Heart left ventricle (tissue), 16 donors: ENCODE measurements around the gene PCYOX1L. TPM values are rescaled to one million over a fixed set of nuclear protein-coding genes. Genes with fewer than 3 reads are reported as not detected.
A peak's percentile ranks its signal among the peaks of the same experiment; 100 is the strongest.

Experiments
- ATAC-seq, 4 donors: fragments of 200-7000 bp; cut with Tn5 transposase; one replicate each; pipeline ENCODE4 v1.9.1; 2020 to 2022; ENCODE audit warnings: moderate library complexity in 4 of 4, mild to moderate bottlenecking in 3 of 4, moderate number of reproducible peaks in 1 of 4
- DNase-seq, 5 donors: peaks; one replicate each; pipeline ENCODE4 v3.0.0-alpha.2; 2020
- H3K27ac ChIP-seq, 12 donors: fragments of 200-600 bp; sonication (generic) in 4 of 12; one replicate each; pipeline versions ENCODE4 v1.5.0 to v1.8.0; 2016 to 2022; ENCODE audit warnings: mild to moderate bottlenecking in 2 of 12
- H3K27me3 ChIP-seq, 9 donors: fragments of 200-600 bp; sonication (generic) in 2 of 9; one replicate each; pipeline versions ENCODE4 v1.5.1 to v1.8.0; 2016 to 2022; ENCODE audit warnings: mild to moderate bottlenecking in 3 of 9
- H3K36me3 ChIP-seq, 9 donors: fragments of 200-600 bp; sonication (generic) in 2 of 9; one replicate each; pipeline versions ENCODE4 v1.5.0 to v1.8.0; 2018 to 2022; ENCODE audit warnings: mild to moderate bottlenecking in 2 of 9
- H3K4me1 ChIP-seq, 12 donors: fragments of 200-600 bp; sonication (generic) in 4 of 12; one replicate each; pipeline versions ENCODE4 v1.5.0 to v1.8.0; 2016 to 2022; ENCODE audit warnings: mild to moderate bottlenecking in 3 of 12
- H3K4me3 ChIP-seq, 12 donors: fragments of 200-600 bp; sonication (generic) in 4 of 12; one replicate each; pipeline versions ENCODE4 v1.5.0 to v1.8.0; 2017 to 2022; ENCODE audit warnings: mild to moderate bottlenecking in 9 of 12, moderate library complexity in 4 of 12
- H3K9me3 ChIP-seq, 12 donors: fragments of 200-600 bp; sonication (generic) in 4 of 12; one replicate each; pipeline versions ENCODE4 v1.5.0 to v1.8.0; 2016 to 2022; ENCODE audit warnings: mild to moderate bottlenecking in 1 of 12
- CTCF ChIP-seq, 12 donors: fragments of 200-600 bp; sonication (generic) in 4 of 12; IDR thresholded peaks; one replicate each; pipeline versions ENCODE4 v1.5.0 to v1.8.0; 2018 to 2022; ENCODE audit warnings: antibody characterized with exemption in 12 of 12, mild to moderate bottlenecking in 5 of 12
- POLR2A ChIP-seq, 2 donors: fragments of 450-650 bp; IDR thresholded peaks; one replicate each; pipeline ENCODE4 v1.6.1; 2017; ENCODE audit warnings: antibody characterized with exemption in 2 of 2, mild to moderate bottlenecking in 2 of 2, moderate library complexity in 2 of 2
- WGBS, 4 donors: extraction: QIAGEN DNeasy Blood & Tissue Kit in 2 of 4; methylation state at CpG; one replicate each; pipeline versions ENCODE4 v1.1.5 to v1.1.7; 2013 to 2018; 5-methylcytosine and 5-hydroxymethylcytosine counted together
- intact Hi-C, 10 donors: fragments of 100-400 bp; cut with DNase I; formaldehyde crosslinking; loops; one replicate each; pipeline versions ENCODE4 v1.11.1 to v1.14.2; 2022
- polyA plus RNA-seq, 2 donors: library from polyadenylated mRNA; stranded (reverse); fragments of 200-250 nt; gene quantifications; one replicate each; pipeline ENCODE4 v1.2.3, GENCODE V29; 2013
- total RNA-seq, 9 donors: library from RNA; depleted of rRNA in 2 of 9; stranded (reverse); fragments of >200 nt in 2 of 9; fragmentation: NEBNext Ultra II Directional in 3 of 9; extraction: Animal tissue kit (Norgen Biotek cat#: 25700) in 3 of 9; gene quantifications; one replicate each; pipeline versions ENCODE4 v1.1.0 to v1.2.4, GENCODE V29; 2016 to 2023
- donor health status: ischemic (EF 13 %, LVEDD 7.1; RV severe dilation, severe dysfunction).
- donor health status: healthy with polysubstance abuse.
- donor health status: DM: no; HTN: yes; CAD: no.
- donor health status: DM: no; HTN: no; CAD: no.
- donor health status: ischemic (EF 25% LVEDD 6.9; RV normal size, moderate dysfunction).
- donor health status: ischemic (EF 25% LVEDD 5.7; RV mildly dilated, moderate dysfunction).
- donor health status: healthy.
- donor health status: DM: yes; HTN: yes; CAD: no.
- donor health status: ischemic (EF 35%, LVEDD 5.7; RV mildly dilated, moderate dysfunction).
- donor health status: nonischemic (EF 11% LVEDD 7.7; RV severe dilation, severe dysfunction).
- donor health status: DM: yes; HTN: yes; CAD: no.
- donor health status: PGD.
- donor health status: ischemic (EF 29% LVEDD 5.4; RV normal size, mild dysfunction).
- donor health status: nonischemic (EF 23%, LVEDD 6.1; RV moderate dilation, normal function).

PCYOX1L gene
- total and polyA plus RNA-seq, 11 donors = 2.3 to 6.8 (median 3.7) TPM

- TF ChIP-seq CTCF (IDR thresholded peaks at IDR 0.05) (no peak), POLR2A (IDR thresholded peaks at IDR 0.05) (no peak)
- H3K4me3 ChIP-seq = no peak overlapping the region
- no peaks in the 10 kb centered on the region for H3K36me3 ChIP-seq
- ATAC-seq = no peak
- peaks cover 0 to 26% (median 10%) of the 10 kb centered on the region in 12 donors for H3K4me1 ChIP-seq
- no peaks in the 10 kb centered on the region for H3K27me3 ChIP-seq
- H3K27ac ChIP-seq = peak overlapping the region in 1 of 12 donors; percentile 60
- DNase-seq = no peak
- no peaks in the 10 kb centered on the region for H3K9me3 ChIP-seq
- intact Hi-C loops = loop anchor here in 7 of 10 donors (2.0 to 5.0 kb wide), 6 partner anchors 49 to 236 kb away; no protein-coding TSS in a partner anchor
- 91 to 94% (median 92%) methylated on average over 22 of the region's 22 CpGs for WGBS, 4 donors
These were observed 10.3 kb downstream of the PCYOX1L start for GRCh38 chr5:149367972-149368645.

GRCh38 chr5:149370878-149371277 is 13.0 kb downstream of the PCYOX1L start:
- H3K36me3 ChIP-seq = no peaks in the 10 kb centered on the region
- H3K4me1 ChIP-seq = peaks cover 0 to 26% (median 10%) of the 10 kb centered on the region in 12 donors
- H3K9me3 ChIP-seq = no peaks in the 10 kb centered on the region
- WGBS, 4 donors = 65 to 81% (median 75%) methylated on average over 2 of the region's 2 CpGs
- intact Hi-C loops = loop anchor here in 7 of 10 donors (1.0 to 10.0 kb wide), 8 partner anchors 52 to 236 kb away; no protein-coding TSS in a partner anchor
- TF ChIP-seq CTCF (IDR thresholded peaks at IDR 0.05) (no peak), POLR2A (IDR thresholded peaks at IDR 0.05) (no peak)
- peak overlapping the region in 2 of 12 donors; percentile 45 to 61 for H3K27ac ChIP-seq
- H3K4me3 ChIP-seq = no peak overlapping the region
- DNase-seq = no peak
- peak in 1 of 4 donors; percentile 21 for ATAC-seq
- H3K27me3 ChIP-seq = no peaks in the 10 kb centered on the region

GRCh38 chr5:149371296-149371962 is 13.6 kb downstream of the PCYOX1L start:
- TF ChIP-seq CTCF (IDR thresholded peaks at IDR 0.05) (peak; percentile 71 to 87 (median 78)), POLR2A (IDR thresholded peaks at IDR 0.05) (no peak)
- Histone ChIP-seq H3K27ac (peak overlapping the region in 2 of 12 donors; percentile 45 to 61), H3K36me3 (no peaks in the 10 kb centered on the region), H3K4me3 (no peak overlapping the region), H3K27me3 (no peaks in the 10 kb centered on the region), H3K9me3 (no peaks in the 10 kb centered on the region), H3K4me1 (peaks cover 0 to 26% (median 10%) of the 10 kb centered on the region in 12 donors)
- ATAC-seq (peak; percentile 75 to 85 (median 81)), DNase-seq (peak in 4 of 5 donors; percentile 64 to 73 (median 70))
- intact Hi-C loops = loop anchor here in 7 of 10 donors (1.0 to 10.0 kb wide), 8 partner anchors 53 to 237 kb away; no protein-coding TSS in a partner anchor
- 41 to 48% (median 44%) methylated on average over 9 to 12 of the region's 12 CpGs for WGBS, 4 donors
